Astrocyte (in vitro differentiated cells and primary cell): ENCODE results near the gene TMC1.

Experiments
- EZH2 ChIP-seq: IDR thresholded peaks from 2 replicates; pipeline ENCODE4 v1.6.1; 2012; ENCODE audit warnings: mild to moderate bottlenecking, low read length, inconsistent platforms; ENCODE audit not compliant: insufficient read depth
- TF ChIP-seq, protein P1 (sequence below): IDR thresholded peaks from 2 replicates; pipeline ENCODE4 v1.5.1; 2011; ENCODE audit warnings: low read depth, mild to moderate bottlenecking, inconsistent platforms, low read length, moderate library complexity; ENCODE audit not compliant: insufficient read depth

- TF ChIP-seq EZH2, result no peak
- TF ChIP-seq, protein P1, sequence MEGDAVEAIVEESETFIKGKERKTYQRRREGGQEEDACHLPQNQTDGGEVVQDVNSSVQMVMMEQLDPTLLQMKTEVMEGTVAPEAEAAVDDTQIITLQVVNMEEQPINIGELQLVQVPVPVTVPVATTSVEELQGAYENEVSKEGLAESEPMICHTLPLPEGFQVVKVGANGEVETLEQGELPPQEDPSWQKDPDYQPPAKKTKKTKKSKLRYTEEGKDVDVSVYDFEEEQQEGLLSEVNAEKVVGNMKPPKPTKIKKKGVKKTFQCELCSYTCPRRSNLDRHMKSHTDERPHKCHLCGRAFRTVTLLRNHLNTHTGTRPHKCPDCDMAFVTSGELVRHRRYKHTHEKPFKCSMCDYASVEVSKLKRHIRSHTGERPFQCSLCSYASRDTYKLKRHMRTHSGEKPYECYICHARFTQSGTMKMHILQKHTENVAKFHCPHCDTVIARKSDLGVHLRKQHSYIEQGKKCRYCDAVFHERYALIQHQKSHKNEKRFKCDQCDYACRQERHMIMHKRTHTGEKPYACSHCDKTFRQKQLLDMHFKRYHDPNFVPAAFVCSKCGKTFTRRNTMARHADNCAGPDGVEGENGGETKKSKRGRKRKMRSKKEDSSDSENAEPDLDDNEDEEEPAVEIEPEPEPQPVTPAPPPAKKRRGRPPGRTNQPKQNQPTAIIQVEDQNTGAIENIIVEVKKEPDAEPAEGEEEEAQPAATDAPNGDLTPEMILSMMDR, result no peak
Observed at GRCh38 chr9:72726947-72727346, 205.5 kb downstream of the TMC1 start.
